ENCODE measurements around the gene SLC37A1.
"Not testable (repeated sequence)": the region's sequence is repeated elsewhere in the genome, so short reads cannot be mapped to it uniquely, and the experiment has no call there.

SLC37A1 gene

DNA sequence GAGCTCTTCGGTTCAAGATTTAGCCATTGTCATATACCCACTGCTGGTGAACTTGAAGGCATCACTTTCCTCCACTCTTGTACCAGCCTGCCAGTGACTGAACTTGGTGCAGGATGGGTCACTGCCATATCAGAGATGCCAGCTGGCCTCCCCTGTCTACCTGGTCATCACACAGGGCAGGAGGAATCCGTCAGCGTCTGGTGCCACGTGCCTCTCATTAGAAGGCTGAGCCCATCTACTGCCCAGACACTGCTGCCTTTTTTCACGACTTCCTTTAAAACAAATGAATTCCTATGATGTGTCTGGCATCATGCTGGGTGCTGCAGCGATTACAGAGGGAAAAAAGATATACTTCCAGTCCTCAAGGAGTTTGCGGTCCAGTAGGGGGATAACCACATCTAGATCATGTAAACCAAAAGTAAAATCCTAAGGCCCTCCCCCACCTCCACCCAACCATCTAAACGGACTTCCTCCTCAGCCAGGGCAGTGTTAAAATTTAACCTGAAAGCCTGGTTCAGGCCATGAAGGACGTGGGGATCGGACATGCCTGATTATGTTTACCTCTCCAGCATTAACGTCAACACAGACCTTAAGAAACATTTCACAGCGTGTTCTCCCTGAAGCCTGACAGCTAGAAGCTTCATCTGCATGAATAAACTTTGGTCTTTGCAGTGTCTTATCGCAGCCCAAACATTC, 110.6 kb downstream of the SLC37A1 start:
- no peak for DNase-seq

- DNase-seq = no peak
Measured at GRCh38 chr21:42624936-42625335, 111.3 kb downstream of the SLC37A1 start.

- DNase-seq = no peak
Measured at GRCh38 chr21:42626171-42626570, 112.5 kb downstream of the SLC37A1 start.

DNA sequence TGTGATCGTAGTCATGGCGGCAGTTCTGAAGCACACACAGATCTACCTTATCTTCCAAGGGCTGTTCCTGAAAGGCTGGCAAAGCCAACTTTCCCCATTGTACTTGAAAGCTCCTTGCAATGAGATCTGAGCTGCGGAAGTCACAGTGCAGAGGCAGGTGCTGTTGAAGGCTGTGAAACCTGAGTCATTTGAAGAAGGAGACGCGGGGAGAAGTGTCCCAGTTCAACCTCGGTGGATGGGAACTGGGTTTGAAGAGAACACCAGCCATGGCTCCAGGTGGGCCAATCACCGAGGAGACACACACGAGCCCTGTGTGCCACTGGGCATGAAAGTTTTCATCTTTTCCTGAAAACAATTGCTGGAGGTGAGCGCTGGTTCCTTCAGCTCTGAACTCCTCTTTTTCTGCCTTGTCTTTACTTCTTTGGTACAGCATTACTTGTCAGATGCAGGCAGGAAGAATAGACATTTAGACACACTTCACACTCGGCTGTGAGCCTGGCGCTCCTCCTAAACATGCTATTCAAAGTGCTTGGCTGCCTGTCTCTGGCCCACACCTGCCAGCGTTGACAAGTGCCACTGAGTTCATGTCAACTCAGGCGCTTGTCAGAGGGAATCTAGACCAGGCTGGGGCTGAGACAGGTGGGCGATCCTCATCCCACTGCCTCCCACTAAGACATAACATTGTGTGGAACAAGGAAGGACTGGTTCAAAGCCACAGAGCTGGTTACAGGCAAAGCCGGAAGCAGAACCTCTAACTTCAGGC, 114.1 kb downstream of the SLC37A1 start:
- no peak for DNase-seq

- not testable (repeated sequence) for DNase-seq
Measured at GRCh38 chr21:42628466-42629061, 114.9 kb downstream of the SLC37A1 start.

DNA sequence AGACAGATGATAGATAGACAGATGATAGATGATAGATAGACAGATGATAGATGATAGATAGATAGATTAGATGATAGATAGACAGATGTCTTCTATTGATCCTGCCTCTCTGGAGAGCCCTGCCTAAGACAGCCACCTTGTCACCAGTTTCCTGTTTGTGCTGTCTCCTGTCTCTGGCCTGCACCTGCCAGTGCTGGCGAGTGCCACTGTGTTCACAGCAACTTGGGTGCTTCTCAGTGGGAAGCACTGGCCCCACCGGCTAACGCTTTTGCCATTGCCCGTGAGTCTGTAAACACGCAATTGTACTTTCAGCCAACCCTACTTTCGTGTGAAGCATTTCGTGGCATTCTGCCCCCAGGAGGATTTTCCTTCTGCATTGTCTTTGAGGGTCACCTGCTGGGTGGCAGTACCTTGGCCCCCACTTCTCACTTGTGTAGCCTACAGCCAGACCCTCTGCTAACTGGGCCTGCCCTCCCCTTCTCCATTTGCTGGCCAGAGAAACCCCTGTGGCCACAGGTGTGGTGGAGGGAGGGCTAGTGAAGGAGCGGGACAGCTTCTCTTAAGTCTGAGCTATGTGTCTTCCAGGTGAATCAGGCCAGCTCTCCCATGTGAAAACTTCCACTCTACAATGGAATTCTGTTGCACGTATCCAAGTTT, 116.4 kb downstream of the SLC37A1 start:
- DNase-seq = no peak

DNA sequence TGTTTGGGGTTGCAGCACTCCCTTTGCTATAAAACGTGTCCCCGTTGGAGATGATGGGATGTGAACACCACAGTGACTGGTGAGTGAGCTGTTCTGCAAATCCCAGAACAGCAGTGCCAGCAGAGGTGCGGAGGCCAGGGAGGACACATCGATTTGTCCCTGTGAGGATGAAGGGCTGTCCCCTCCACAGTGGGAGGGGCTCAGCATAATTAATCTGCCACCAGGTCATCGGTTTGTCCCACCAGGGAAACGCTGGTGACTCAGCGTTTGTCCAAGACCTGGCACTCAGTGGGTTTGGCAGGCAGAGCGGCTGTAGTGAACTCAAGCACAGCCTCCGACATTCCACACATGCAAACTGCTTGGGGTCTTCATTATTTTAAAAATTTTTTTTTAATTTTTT, 117.0 kb downstream of the SLC37A1 start:
- DNase-seq = no peak

Data from NCI-H2107 (cell line).